Medulla oblongata (tissue), 1 donor: Measurements from ENCODE around the gene DNAH6.

Experiments
- DNase-seq: peaks from one replicate; pipeline ENCODE4 v3.0.0-alpha.2; 2015; ENCODE audit errors: extremely low spot score

Gene DNAH6

DNA sequence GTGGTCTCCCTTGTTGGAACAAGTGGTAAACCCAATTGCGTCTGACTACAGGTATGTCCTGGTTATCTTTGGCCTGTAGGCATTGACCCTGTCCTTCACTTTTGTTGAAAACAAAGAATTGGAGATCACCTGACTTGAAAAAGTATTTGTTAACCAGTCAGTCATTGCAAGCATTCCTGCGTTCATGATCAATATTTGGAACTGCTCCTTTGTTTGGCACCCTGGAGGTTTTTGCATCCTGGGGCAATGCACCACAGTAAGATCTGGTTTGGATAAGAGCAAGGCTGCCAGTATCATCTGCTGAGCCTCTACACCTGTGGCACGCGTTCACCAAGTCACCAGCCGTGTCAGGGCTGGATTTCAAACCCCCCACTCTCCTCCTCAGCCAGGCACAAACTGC, 115.7 kb downstream of the DNAH6 start:
- DNase-seq: no peak

DNA sequence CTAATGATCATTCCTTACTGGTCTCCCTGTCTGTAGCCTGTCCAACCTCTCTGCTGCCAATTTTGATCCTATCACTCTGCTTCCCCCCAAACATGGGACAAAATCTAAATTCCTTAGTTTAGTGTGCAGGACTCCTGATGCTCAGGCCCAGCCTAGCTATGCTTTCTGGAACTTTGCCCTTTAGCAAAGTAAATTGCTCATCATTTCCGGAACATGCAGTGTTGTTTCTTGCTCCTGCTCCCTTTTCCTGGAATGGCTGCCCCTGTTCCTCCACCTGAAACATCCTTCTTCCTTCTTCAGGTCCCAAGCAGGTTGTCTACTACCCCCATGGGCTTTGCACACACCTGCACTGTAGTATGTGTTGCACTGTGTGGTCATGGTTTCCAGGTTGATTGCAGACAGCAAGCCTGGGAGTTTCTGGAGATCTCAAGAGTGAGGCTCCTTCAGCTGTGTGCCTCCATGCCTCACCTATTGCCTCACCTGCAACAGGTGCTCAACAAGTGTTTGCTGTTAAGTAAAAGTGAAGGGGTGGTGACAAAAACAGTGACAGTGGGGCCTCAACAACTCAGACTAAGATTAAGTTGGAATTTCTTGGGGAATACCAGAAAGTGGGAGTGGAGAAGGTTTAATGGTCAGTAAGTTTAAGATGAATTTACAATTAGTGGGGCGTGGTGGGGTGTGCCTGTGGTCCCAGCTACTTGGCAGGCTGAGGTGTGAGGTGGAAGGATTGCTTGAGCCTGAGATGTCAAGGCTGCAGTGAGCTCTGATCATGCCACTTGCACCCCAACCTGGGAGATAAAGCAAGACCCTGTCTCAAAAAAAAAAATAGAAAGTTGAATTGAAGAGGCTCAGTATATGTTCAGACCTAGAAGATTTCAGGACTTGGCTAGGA, 120.0 kb downstream of the DNAH6 start:
- no peak for DNase-seq

DNA sequence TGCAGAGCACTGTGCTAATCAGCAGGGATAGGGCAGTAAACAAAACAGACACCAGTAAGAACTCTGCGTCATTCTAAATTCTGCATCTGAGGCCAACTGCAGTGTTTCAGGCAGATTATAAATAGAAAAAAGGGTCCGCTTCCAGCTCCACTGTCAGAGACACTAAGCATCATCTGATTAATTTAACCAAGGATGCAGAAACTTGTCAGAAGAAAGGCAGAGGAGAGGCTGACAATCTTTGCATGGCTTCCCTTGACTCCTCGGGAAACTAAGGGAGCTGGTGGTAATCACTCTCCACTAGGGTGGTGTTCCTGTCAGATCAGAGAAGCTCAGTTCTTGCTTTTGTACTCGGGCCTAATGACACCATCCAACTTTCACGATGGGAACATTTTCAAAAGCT, 123.5 kb downstream of the DNAH6 start:
- no peak for DNase-seq

DNA sequence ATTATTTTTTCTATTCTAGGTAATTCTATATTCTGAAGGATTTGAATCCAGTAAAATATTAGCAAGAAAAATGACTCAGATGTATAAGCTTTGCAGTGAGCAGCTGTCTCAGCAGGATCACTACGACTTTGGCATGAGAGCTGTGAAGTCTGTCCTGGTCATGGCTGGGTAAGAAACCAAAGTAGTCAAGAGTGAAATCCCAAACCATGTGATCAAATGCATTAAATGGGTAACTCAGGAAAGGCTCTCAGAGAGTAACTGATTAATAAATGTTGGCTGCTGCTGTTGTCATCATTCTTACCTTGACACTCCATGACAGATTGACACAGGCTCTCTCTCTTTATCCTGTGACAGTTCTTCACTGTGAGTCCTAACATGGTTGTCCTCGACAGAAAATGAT, 124.1 kb downstream of the DNAH6 start:
- DNase-seq: no peak

DNA sequence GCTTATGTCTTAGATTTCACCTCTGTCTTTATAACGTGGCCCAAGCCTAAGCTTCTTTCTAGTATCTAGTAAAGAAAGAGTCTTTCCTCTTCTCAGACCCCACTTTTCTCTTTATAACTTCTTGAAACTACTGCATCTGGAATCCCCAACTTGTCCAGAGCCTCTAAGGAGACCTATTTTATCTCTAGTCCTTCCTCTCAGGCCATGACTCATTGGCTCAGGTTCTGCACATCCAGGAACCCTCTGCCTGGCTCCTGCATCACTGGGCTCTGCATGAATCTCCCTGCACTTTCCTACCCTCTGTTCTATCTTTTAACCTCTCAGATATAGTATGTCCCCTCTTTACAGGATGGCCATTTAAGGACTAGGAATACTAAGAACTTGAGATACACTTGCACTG, 124.7 kb downstream of the DNAH6 start:
- no peak for DNase-seq

DNA sequence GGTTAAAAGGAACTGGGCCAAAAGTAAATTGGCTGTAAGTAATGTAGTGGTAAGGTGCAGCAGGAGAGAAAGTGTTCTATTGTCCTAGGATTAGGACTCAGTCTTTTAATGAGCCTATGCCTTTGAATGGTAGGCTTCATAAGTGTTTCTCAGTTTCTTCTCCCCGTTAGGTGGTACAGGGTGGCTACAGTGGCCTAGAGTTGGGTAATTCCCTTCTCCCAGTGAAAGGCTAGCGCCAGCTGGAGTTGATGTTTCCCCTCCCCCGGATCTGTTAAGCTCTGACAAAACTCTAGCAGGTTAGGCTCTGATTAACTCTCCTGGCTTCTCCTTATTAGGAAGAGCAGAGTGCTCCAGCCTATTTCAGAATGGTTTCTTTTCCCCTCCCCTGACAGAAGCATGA, 127.7 kb downstream of the DNAH6 start:
- no peak for DNase-seq

DNA sequence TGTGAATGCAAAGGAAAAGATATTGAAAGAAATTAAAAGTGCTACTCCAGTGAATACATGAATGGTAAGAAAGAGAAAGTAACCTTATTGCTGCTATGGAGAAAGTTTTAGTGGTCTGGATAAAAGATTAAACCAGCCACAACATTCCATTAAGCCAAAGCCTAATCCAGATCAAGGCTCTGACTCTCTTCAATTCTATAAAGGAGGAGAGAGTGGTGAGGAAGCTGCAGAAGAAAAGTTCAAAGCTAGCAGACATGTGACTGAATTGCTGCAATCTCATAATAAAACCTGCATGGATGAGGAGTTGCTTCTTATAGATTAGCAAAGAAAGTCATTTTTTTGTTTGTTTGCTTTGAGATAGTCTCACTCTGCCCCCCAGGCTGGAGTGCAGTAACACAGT, 130.2 kb downstream of the DNAH6 start:
- DNase-seq: no peak

DNA sequence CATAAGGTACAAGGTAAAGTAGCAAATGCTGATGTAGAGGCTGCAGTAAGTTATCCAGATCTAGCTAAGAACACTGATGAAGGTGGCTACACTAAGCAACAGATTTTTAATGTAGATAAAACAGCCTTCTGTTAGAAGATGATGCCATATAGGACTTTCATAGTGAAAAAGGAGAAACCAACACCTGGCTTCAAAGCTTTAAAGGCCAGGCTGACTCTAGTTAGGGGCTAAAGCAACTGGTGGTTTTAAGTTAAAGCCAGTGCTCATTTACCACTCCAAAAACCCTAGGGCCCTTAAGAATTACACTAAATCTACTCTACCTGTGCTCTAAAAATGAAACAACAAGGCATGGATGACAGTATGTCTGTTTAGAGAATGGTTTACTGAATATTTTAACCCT, 131.0 kb downstream of the DNAH6 start:
- DNase-seq: no peak

DNA sequence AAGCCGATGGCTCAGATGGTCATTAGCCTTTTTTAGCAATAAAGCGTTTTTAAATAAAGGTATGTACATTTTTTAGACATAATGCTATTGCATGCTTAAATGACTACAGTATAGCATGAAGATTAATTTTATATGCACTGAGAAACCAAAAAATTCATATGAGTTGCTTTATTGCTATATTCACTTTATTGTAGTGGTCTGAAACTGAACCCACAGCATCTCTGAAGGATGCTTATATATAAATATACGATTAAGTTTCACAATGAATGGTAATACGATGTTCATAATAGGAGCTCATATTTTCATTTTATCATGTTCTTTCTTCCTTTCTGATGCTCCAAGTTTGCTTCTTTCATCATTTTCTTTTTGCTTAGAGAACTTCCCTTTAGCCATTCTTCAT, 132.8 kb downstream of the DNAH6 start:
- no peak for DNase-seq

DNA sequence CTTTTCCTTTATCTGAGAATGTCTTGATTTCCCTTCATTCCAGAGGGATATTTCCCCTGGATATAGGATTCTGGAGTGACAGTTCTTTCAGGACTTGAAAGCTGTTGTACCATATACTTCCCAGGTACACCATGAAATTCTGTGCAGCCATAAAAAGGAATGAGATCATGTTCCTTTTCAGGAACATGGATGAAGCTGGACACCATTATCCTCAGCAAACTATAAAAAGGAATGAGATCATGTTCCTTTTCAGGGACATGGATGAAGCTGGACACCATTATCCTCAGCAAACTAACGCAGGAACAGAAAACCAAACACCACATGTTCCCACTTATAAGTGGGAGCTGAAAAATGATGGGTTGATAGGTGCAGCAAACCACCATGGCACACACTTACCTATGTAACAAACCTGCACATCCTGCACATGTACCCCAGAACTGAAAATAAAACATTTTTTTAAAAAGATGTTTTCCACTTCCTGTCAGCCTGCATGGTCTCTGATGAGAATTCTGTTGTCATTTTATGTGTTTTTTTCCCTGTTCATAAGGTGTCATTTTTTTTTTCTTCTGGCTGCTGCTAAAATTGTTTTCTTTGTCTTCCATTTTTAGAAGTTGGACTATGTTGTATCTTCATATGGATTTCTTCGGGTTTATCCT, 133.3 kb downstream of the DNAH6 start:
- DNase-seq: no peak

DNA sequence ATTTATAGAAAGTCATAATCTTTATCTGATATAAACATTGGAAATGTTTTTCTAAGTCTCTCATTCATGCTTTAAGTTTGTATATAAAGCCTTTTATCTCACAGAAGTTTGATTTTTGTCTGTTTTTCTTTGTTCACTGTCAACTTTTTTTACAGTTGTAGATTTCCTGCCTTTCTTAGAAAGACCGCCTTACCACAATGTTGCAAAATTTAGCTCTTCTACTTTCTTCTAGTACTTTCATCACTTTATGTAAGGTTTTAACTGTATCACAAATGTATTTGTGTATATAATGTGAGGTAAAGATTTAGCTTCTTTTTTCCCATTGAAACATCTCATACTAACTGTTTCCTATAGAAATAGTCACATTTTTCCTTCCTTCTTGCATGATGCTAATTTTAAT, 136.1 kb downstream of the DNAH6 start:
- DNase-seq: no peak

DNA sequence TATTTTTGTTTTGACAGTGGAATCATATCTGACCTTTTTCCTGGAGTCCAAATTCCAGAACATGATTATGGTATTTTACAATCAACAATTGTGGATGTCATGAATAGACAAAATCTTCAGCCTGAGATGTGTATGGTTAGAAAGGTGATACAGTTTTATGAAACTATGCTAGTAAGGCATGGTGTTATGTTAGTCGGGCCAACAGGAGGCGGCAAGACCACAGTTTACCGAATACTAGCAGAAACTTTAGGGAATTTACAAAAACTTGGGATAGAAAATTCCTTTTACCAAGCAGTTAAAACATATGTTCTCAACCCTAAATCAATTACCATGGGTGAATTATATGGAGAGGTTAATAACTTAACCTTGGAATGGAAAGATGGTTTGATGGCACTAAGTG, 137.0 kb downstream of the DNAH6 start:
- DNase-seq: no peak

DNA sequence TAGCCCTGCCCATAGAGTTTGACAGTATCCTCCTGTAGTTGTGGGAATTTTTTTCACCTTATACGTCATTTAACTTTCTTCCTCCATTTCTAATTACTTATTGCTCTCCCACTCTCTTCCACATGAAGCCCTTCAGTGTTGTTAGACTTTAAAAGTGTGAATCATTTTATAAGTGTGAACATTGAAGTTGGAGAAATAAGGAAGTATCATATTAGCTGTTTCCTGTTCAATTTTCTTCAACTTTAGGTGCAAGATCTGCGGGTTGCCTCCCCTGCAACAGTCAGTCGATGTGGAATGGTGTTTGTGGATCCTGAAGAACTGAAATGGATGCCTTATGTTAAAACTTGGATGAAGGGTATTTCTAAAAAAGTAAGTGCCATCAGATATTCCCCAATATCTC, 138.1 kb downstream of the DNAH6 start:
- DNase-seq: no peak

DNA sequence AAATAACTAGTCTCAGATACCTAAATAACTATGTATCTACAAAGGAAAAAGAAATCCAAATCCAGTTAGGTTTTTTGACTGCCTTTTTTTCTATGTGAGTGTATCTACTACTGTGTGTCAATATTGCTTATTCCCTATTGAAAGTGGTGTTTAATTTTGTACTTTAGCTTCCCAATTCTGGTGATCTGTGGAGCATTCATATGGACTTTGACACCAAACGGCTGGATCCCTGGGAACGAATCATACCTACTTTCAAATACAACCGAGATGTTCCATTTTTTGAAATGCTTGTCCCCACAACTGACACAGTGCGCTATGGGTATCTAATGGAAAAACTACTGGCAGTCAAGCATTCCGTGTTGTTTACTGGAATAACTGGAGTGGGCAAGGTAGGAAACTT, 152.8 kb downstream of the DNAH6 start:
- no peak for DNase-seq

DNA sequence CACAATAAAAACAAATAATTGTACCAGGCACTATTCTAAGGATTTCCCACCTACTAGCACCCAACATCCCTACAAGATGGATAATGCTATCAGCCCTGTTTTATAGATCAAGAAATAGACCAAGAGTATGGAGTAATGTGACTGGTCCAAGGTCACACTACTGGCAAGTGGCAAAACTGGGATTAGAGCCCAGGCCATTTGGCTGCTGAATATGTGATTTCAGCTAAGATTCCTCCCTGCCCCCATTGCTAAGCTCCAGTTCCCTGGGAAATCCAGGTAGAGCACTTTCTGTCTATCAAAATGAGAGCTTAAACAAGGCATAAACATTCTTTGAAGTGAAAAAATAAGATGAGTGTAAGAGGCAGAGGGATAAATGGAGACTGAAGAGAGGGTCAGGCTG, 157.8 kb downstream of the DNAH6 start:
- no peak for DNase-seq

DNA sequence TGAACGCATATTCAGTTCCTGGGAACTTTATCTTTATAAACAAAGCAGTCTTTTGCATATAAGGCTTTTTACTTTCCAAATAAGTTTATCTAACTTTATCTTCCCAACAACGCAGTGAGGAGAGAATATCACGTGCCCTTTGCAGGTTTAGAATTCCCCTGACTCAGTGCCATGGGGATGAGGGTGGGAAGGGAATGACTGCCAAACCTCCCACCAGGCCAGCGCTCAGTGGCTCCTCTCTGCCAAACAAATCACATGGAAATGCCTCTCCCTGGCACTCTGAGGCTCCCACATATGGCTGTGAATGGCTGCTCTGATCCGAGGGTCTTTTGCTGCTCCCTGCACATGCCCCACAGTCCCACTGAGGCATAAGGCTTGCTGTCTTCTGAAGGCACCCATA, 158.3 kb downstream of the DNAH6 start:
- no peak for DNase-seq

DNA sequence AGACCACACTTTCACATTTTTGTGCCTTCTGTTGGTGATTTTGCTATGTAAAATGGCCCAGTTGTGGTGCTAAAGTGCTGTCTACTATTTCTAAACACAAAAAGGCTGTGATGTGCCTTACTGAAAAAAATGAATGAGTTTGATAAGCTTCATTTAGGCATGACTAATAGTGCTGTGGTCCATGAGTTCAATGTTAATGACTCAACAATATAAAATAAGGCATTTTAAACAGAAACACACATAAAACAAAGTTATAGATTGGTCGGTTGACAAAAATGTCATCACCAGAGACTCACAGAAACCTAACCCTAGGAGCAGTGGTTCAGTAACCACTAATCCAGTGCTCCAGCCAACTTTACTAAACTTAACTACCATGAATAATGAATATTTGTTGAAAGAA, 160.0 kb downstream of the DNAH6 start:
- DNase-seq: no peak

DNA sequence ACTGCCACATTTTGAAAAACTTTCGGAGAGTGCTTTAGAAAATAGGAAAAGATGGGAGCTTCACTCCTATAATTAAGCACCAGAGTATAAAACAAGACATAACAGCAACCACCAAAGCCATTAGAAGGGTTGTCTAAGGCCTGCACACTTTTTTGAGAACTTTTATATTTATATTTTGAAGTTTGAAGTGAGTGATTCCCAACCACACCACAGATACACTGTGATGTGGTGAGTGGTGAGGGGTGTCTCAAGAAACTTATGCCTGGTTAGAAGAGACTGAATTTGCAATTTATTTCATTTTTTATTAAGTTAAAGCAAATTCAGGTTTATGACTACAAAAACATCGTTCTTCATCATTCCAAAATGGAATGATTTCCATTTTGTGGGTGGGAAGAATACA, 161.9 kb downstream of the DNAH6 start:
- no peak for DNase-seq

DNA sequence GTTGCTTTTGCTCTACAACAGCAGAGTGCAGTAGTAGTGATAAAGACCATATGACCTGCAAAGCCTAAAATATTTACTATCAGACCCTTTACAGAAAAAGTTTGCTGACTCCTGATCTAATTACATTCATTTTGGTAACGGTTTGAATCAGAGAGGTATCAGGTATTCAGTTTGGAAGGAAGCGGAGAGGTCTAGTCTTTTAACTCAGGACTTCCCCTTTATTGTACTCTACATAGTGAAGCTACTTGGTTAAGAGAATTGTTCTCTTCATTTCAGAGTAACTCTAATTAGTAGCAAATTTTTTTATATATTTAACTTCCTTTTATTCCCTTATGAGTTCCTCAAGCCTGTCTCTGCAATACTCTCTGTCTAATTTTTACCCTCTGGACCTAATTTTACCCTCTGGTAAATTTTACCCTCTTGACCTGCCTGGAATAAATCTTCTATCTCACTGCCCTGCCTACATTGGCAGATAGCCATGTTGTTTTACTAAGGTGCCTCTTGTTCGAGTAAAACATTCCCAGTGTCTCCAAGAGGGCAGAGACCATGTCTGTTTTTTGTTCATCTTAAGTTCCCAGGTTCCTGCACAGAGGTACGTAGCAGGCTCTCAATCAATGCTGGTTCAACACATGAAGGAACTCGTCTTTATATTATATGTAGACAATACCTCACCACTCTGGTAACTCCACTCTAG, 170.6 kb downstream of the DNAH6 start:
- DNase-seq: no peak

DNA sequence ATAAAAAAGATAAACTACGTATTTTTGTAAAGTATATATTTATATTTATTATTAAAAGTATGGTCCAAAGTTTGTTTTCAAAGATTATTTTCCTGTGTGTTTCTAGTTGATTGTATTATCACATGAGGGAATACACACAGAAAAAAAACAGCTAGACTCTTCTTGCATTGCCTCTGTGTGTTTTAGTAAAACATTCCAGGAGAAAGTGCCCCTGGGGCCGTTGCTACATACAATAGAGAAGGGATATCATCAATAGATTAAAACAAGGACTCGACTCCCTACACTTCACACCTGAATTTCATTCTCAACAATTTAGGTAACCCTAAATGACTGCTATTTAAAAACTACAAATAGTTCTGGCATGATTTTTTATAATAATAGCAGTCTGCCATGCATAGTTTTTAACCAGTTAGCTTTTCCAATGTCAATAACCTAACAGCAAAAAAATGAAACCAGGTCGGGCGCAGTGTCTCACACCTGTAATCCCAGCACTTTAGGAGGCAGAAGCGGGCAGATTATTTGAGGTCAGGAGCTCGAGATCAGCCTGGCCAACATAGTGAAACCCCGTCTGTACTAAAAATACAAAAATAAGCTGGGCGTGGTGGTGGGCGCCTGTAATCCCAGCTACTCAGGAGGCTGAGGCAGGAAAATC, 171.3 kb downstream of the DNAH6 start:
- DNase-seq: no peak

DNA sequence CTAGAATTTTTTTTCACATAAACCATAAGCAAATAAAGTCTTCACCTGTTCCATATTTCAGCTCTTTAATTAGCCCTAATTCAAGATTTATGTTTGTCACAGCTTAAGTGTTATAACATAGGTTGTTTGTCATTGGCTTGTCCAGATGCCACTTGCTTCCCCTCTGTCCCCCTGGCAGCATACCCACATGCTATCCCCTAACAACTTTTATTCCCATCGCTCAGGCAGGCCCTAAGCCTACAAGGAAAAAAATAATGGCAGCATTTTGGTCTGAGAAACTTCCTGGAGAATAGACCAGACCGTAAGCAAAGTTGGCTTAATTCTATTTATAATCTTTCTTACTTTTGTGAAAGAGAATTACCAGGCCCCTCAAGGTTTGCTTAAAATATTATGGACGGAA, 173.9 kb downstream of the DNAH6 start:
- peak; percentile 5 for DNase-seq

DNA sequence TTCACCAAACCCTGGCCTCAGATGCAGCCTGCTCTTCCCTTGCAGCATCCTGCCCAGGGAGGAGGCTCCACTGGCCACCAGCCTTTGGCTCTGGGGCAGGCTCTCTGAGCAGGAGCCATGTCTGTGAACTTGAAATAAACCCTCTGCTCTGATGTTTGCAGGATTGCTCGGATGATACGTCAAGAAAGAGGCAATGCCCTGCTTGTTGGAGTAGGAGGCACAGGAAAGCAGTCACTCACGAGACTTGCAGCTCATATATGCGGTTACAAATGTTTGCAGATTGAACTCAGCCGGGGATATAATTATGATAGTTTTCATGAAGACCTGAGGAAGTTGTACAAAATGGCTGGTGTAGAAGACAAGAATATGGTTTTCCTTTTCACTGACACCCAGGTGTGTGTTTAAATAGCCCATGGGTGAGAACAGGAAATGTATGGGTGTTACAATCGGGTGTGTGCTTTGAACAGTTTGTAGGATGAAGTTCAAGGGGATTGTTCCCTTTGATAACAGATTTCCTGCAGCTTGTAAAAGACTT, 177.9 kb downstream of the DNAH6 start:
- DNase-seq: no peak
